ENCODE measurements around the gene EWSR1.

The EWSR1 gene

DNA sequence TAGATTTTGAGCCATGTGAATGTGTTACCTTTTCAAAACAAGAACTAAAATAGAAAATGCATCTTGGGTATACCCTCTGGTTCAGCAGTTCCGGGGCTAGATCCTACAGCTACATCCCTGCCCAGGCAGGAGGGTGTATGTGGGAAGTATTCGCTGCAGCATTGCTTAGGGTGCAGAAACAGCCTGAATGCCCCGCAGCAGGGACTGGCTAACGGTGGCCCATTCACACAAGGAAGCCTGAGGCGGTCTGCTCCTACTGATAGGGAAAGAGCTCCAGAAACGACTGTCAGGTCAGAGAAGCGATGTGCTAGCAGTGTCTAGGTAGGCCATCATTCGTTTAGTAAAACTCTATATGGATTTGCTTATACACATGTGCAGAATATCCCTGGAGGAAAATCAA lies 57.3 kb downstream of the EWSR1 start:
- no peak for DNase-seq

DNA sequence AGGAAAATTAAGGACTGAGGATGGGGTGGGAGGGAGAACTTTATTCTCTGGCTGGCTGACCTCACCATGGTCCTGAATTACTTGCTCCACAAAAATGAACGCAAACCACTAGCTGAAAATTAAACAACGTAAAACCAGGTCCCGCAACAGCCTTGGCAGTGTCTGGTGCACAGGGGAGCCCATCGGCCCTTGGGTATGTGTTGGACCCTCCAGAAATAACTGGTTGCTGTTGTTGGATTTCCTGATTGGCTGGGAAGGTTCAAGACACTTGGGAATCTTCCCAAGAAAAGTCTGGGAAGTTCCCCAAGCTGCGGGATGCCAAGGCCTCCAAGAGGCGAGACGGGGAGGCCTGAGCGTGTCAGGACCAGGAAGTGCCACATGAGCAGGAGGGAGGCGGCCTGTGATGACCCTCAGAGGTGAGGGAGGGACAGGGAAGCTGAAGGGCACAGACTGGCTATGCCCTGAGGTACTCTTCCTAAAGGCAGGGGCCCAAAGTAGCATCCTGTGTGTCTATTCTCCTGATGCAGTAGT lies 57.8 kb downstream of the EWSR1 start:
- DNase-seq = no peak

DNA sequence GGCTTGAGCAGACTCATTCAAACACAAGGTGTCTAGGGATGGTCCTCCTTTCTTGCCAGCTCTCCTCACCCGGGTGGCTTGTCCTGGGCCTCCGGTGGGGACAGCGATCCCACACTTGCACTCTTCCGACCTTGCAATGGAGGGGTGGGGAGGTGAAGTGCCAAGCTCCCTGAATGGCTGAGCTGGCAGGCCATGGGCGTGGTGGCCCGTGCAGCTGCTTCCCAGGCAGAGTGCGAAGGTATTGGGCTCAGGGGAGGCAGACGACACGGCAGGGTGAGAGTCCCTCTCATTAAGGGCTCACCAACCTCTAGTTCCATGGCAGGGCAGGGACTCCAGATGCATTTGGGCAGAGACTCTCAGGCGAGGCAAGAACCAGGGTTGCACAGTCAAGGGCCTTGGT lies 58.4 kb downstream of the EWSR1 start:
- DNase-seq = no peak

DNA sequence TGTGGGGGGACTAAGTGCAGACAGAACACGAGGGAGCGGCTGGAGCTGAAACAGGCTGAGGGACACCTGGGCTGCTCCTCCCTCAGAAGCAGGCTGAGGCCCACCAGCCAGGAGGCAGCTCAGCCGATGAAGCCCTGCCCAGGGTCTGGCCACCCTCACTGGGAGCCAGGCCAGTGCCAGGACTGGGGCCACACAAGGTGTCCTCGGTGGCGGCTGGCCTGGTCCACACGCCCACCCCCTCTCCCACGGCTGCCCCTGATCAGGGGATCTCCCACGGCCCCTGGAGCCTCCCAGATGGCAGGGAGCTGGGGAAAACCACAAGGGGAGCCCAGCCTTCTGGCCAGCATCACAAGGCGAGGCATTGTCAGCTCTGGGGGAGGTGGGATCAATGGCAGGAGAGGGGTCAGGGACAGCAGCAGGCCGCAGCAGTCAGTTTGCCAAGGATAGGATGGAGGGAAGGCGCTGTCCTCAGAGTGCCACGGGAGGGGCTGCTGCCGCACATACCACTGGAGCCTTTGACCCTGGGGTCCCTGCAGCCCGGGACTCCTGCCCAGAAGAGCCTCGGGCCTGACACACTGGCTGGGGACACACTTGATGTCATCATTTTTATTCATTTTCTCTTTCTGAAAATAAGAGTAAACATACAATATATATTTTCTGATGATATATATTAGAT lies 59.2 kb downstream of the EWSR1 start:
- no peak for DNase-seq

DNA sequence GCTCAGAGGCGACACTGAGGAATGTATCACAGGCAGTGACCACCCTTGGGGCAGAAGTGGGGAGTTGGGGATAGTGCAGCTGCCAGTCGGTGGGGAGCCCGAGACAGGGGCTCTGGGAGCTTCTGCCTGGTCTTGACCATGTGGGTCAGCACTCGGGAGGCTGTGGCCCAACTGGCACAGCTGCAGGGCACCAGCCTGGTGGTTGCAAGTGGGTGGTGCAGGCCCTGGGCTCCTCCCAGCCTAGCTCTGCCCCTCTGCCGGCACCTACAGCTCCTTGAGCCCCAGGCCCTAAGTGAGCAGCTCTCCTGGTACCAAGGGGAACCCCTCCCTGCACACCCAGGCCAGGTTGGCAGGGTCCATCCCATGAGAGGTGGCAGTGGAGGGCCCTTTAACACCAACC lies 60.0 kb downstream of the EWSR1 start:
- DNase-seq = no peak

DNA sequence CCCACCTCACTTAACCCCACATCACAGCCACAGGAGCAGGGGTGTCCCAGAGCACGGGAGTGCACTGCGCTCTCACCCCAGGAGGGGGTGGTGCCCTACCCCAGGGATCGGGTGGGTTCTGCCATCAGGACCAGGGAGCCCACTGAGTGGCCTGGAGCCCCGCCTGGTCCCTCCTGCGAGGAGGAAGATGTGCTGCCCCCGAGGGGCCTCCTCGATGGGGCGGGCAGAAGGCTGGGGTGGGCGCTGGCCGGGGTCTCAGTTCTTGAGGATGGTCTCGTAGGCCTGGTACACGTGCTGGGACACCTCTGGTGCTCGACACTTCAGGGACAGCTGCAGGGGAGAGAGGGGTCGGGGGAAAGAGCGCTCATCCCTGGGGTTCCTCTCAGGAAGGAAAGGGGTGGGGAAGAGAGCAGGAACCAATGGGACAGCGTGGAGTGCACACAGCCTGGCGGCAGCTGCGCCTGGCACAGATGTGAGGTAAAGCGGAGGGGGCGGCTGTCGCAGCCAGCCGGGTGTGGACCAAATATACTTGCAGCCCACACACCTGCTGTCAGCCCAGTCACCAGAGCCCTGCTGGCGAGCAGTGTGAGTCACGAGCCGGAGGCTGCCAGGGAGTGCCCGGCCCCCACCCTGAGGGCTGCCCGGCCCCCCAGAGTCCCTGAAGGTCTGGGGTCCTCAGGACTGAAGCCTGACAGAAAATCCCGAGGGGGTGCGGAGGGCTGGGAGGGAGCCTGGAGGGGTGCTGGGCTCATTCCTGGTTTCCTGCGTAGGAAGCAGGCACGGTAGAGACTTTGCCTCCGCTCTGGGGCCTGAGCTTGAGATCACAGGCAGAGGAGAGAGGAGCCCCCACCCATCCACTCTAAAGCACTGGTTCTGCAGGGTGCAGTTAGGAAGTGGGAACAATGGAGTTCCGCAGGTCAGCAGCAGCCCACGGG lies 60.8 kb downstream of the EWSR1 start:
- no peak for DNase-seq

DNA sequence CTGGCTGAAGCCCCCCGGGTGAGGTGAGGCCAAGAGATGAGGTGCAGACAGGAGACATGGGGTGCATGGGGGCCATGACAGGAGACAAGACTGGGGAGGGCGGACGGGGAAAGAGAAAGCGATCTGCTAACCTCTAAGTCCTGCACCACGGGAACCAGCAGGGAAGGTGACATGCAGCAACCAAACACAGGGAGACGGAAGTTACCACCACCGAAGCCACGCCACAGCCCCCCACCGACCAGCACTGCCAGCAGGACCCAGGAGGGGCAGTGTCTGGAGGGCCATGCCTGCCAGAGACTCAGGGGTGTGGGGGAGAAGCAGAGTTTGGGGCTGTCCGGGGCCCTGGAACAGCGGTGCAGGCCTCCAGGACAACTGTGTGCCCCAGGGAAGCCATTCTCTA lies 61.5 kb downstream of the EWSR1 start:
- no peak for DNase-seq

DNA sequence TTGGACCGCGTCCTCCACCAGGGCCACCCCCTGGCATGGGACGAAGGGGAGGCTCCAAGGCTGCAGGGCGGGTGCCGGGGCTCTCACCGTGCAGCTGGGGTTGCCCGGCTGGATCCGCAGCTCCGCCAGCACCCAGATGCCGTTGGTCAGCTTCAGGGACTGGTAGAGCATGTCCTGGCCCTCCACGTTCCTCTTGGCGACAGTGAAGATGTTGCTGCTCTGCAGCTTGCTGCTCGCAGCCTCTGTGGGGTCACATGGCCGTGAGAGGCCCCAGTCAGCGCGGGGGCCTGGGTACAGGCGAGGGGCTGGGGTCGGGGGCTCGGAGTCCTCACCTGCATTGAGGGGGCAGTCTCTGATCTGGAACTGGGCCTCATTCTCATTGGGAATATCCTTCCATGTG lies 62.2 kb downstream of the EWSR1 start:
- no peak for DNase-seq

DNA sequence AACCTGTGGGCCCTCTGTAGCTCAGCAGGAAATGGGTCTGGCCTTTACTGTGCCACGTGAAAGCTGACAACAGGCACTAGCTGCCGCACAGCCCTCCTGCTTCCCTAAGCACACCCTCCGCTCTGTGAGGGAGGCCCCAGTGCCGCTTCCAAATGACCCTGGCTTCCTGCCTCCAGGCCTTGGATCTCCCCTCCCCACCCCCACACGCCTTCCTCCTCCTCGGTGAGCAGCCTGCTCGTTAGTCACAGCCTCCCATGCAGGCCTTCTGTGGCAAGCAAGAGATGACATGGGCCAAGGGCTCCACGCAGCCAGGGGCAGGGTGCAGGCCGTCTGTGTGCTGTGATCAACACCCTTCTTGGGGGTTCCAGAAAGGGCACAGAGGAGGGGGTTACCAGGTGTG lies 62.7 kb downstream of the EWSR1 start:
- DNase-seq = no peak

DNA sequence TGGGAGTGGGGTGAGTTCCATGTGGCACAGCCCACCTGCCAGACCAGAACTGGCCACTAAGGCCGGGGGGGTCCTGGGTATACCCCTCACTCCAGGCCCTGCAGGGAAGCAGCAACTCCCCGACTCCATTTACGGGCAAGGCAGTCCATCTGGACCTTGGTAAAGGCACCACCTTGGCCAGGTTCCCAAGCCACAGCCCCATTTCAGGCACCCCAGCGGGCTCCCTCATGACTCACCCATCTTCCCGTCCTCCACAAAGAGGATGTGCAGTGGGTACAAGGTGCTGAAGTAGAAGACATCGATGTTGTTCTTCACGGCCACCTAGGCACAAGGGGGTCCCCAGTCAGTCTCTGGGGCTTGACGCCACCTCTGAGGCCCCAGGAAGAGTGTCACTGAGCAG lies 63.1 kb downstream of the EWSR1 start:
- DNase-seq = no peak

DNA sequence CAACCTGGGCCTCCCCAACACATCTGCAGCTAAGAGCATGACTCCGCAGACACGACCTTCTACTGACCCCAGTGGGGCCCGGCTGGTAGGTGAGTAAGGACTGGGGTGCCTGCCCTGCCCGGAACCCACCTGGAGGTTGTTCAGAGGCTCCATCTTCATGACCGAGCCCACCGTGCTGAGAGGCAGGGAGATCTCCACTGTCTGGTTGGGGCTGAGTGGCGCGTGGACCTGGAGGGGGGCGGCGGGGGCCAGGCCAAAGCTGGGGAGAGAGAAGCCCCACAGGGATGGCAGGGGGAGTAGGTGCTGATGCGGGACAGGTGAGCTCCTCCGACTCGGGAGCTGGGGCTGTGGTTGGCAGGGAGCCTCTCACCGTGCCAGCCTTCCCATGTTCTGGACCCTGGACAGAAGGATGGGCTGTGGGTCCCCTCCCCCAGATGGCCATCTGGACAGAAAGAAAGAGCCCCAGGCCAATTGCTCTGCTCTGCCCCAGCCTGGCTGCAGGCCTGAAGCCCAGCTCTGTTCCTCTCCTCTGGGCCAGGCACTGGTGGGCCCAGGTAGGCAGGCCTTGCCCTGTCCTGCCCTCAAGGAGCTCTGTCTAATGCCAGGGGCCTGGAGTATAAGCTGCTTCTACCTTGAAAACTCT lies 63.7 kb downstream of the EWSR1 start:
- DNase-seq = no peak

DNA sequence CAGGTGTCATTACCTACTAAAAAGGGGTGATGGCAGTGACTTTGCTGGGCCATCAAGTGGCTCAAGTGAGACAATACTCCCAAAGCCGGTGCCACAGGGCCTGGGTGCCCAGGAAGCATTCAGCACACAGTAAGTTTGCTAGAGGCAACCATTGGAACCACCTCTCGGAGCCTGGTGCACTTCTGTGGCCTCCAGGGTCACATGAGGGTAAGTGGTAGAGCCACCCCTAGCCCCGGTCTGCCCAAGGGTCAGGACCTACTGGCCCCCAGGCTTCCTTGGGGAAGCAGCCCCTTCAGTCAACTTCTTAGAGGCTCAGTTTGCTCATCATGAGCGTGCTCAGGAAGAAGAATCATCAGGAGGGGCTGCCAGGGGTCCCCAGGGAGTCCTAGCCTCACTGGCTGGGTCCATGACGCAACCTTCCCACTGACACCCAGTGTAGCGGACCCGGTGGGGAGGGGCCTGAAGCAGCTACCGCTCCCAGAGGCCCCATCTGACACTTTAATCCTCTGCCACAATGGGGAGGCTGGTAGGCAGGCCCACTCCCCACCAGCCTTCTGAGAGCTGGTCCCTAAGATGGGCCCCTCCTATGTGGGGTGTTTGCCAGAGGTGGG lies 64.9 kb downstream of the EWSR1 start:
- DNase-seq = no peak

DNA sequence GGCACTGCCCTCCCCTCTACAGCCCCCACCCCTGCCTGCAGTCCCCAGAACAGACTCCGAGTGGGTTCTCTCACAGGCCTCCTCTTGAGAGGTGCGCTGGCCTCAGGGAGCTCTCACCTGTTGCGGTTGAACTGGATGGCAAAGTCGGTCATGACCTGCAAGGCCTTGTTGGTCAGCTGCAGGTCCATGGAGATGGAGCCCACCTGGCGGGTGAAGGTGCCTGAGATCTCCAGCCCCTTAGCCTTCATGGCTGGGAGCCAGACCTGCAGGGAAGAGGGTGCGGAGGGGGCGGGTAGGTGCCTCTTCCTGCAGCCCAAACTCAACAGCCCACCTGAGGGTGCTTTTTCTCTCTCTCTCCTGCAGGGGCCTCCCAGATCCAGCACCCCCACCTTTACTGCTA lies 66.1 kb downstream of the EWSR1 start:
- no peak for DNase-seq

DNA sequence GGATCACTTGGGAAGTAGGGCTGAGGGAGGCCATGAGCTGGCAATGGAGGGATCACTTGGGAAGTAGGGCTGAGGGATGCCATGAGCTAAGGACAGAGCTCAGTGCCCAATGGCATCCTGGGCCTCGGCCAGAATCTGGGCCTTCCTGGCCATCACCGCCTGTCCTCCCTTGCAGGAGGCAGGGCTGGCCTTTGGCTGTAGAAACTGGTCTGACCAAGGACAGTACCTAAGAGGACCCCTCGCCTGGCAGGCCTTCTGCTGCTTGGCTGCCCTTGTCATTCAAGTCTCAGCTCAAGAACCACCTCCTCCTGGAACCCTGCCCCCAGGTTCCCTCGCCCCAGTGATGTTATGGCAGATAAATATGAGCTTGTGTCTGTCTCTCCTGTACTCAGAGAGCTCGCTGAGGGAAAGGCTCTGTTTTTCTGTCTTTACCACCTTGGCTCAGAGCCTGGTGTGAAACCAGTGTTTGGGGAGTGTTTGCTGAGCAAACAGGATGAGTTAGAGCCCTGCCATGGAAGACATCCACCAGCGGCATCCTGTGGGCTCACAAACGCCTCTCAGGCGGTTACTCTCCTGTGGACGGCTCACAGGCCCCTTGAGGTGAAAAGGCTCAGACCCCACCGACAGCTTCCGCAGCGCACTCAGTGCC lies 66.8 kb downstream of the EWSR1 start:
- DNase-seq = no peak

DNA sequence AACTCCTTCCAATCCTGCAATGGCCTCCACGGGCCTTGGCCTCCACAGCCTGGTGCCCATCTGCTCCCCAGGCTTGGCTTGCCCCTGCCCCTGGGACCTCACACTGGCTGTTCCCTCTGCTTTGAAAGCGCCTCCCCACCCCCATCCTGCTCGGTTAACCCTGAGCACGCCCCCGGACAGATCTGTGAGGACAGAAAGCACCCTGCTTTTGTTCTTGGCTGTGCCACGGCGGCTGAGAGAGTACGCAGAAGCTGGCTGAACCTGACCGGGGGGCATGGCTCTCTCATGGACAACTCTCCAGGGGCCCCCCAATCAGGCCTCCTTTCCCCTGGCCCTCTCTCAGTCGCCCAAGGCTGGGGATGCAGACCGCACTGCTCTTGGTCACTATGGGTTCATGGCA lies 67.6 kb downstream of the EWSR1 start:
- DNase-seq = no peak

DNA sequence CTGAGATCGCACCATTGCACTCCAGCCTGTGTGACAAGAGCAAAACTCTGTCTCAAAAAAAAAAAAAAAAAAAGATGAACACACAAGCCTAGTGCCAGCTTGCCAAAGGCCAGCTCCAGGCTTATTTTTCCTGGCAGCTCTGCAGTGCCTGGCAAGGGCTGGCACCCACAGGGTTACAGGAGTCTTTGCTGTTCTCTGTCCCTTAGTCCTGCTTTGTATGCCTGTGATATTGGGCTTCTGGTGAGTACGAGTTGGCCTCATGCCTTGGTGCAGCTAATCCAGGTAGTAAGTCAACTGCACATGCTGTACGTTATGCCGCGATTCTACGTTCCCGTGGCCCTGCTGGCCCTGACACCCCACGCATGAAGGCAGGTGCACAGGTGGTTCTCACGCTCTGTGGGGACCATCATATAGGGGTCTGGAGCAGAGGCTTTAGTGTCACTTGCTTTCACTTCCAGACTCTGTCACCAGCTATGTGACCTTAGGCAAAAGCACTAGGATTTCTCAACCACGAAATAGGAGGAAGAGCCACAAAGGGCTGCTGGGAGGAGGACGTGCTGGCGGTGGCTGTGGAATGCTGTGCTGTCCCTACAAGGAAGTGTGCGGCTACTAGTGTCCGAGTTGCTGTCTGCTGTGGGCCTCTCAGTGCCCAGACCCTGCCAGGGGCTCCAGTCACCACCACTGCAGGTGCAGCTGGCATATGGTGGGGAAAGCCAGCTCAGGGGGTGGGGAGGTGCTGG lies 68.9 kb downstream of the EWSR1 start:
- DNase-seq = no peak

DNA sequence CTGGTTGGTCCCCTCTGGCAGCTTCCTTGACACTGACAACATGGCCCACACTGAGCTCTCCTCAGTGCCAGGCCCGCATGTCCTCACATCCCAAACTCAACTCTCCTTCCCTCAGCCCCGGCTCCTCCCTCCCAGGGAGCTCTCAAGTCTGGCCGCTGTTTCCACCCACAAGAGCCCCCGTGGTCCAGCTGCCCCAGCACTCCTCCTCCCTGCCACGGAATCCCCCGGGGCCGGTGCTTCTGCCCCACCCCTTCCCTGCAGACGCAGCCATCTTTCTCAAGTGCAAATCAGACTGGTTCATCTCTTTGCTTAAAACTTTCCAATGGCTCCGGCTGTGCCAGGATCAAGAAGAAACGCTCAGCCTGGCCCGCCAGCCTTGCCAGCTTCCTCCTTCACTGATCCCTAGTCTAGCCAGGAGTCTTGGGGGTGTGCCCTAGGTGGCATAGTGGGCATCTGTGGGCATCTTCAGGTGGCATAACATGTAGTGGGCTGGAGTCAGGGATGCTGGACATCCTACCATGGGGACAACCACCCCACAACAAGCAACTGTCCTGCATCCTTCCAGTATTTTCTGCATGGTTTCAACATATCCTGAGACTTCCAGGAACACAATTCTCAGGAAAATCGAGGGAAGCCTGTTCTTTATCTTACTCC lies 69.7 kb downstream of the EWSR1 start:
- DNase-seq = no peak

DNA sequence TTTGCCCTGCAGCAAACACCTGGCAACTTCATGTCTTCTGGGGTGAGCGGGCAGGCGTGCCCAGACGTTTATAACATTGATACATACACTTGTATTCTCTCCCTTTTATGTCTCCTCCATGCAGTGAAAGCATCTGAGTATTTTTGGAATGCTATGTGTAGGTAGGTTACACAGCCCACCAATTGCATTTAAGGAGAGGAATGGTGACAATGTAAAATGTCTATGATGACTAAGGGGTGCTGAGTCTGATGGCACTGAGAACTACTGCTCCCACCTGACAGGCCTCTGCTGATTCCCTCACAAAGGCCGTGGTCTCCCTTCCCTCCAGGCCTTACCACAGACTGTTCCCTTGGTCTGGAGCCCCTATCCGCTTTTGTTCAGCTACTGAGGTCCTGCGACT lies 70.3 kb downstream of the EWSR1 start:
- DNase-seq = no peak

DNA sequence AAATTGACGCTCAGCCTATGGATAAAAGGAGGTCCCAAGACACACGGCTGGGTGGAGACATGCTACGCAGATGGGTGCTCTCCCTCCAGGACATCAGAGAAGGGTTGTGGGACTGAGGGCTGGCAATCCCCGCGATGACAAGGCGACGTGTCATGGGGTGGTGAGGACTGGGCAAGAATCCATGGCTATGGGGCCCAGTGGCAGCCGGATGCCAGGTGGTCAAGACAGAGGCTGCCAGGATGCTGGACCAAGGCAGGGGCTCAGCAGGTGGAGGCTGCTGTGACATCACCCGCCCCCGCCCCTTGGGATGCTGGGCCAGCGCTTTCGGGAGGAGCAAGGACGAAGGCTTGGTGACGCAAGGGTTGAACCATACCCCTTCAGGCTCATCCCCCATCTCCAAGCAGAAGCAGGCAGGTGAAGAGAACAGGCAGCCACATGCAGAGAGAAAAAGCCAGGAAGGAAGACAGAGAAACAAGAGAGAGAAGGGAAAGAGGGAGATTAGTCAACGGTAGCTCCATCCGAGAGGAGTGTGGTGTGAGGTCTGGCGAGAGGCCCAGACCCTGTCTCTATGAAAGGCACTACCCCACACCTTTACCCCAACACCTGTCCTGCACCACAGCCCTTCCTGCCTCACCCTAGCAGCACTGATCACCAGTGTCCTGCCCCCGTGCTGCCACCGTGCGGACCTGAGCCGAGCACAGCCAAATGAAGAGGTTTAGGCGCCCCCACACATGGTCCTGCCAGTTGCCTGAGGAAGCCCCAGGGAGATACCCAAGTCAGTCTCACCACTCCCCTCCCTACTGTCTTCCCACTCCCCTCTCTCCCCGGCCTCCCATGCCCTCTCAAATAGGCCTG lies 71.5 kb downstream of the EWSR1 start:
- no peak for DNase-seq

DNA sequence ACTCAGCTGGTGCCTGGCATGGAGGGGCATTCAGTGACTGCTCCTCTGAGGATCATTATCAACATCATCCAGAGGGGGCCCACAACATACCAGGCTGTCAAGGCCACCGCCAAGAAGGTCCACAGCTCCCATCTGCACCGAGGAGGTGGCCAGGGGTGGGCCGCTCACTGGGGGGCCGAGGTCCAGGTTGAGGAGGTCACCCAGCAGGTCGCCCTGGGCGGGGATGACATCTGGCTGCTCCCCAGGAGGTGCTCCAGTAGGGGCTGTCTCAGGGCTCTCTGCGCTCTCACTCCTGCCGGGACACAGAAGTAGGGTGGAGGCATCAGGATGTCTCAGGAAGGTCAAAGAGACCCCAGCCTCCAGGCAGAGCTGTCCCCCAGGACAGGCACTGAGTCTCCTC lies 72.5 kb downstream of the EWSR1 start:
- DNase-seq = no peak
